Tibial nerve (tissue), 4 donors: ENCODE measurements around the gene THRSP.

Experiments
- CTCF ChIP-seq, 5 experiments: fragments of 200-600 bp in 3 of 5; fragments of 450-650 bp in 2 of 5; sonication (generic) in 3 of 5; IDR thresholded peaks; one replicate each; pipeline ENCODE4 v1.5.1; 2016 to 2019; ENCODE audit warnings: antibody characterized with exemption in 5 of 5, mild to moderate bottlenecking in 3 of 5, moderate library complexity in 2 of 5
- EP300 ChIP-seq, 2 donors: sonication (generic); formaldehyde crosslinking; IDR thresholded peaks; one replicate each; pipeline ENCODE4 v1.6.1; 2017; ENCODE audit warnings: antibody characterized with exemption in 2 of 2, mild to moderate bottlenecking in 1 of 2

DNA sequence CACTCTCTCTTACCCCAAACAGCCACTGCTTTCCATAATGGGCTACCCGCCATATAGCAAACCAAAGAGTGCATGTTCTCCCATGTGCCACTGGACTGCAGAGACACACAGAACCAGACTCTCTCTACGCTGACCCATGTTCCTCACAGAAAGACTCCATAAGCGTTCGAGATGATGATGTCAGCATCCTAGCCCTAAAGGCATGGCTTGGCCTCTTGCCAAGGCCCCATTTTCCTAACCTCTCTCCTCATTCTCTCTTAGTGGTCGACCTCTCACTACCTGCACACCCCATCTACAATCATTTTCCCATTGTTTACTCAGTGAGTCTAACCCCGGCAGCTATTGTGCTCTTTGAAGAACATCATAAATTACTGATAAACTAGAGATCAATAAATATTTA, 11.1 kb downstream of the THRSP start:
- TF ChIP-seq CTCF (IDR thresholded peaks at IDR 0.05) (no peak), EP300 (IDR thresholded peaks at IDR 0.05) (no peak)
